SK-N-MC (cell line): Measurements from ENCODE around the gene SEMA4D.

Experiments used
- FOXP2 ChIP-seq: optimal IDR thresholded peaks from 2 replicates; pipeline ENCODE3; 2011; ENCODE audit warnings: mild to moderate bottlenecking, moderate library complexity; ENCODE audit not compliant: insufficient read depth; ENCODE audit errors: extremely low read length, control extremely low read depth
- POLR2AphosphoS5 ChIP-seq: IDR thresholded peaks from 2 replicates; pipeline ENCODE4 v1.6.1; 2012; ENCODE audit warnings: mild to moderate bottlenecking, low read depth, low read length, borderline replicate concordance

GRCh38 chr9:89482056-89482851, 15.7 kb downstream of the SEMA4D start:
- TF ChIP-seq POLR2AphosphoS5 (no peak), FOXP2 (no peak)
